ENCODE results near the gene ESPNL. TPM values are rescaled to one million over a fixed set of nuclear protein-coding genes. Genes with fewer than 3 reads are reported as not detected.

Gene ESPNL
- total RNA-seq, 4 donors from 2014 or later: 0.13 to 0.29 TPM; not detected in 2

DNA sequence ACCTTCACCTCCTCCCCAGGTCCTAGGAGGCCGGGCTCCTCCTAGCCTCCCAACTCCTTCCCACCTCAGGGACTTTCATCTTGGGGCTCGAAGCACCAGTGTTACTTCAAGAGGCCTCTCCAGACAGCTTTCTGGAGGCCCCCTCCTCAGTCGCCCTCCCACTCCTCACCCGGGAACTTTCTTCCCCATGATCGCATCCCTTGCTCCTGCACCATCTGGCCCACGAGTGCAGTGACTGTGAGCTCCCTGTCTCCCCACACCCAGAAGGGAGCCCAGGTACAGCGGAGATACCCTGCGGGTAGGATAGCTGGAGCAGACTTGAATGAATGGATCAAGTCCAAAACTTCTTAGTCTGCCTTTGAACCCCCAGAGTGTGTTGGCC is 64.8 kb downstream of the ESPNL start:
- intact Hi-C loops (cut with DNase I; ENCODE audit: low total_unique reads): no loop called here
- DNase-seq (ENCODE audit: low spot score in 2 of 2): peak in 1 of 2 donors; percentile 82
- no peak overlapping the region for H3K4me3 ChIP-seq (ENCODE audit: low read depth, poor library complexity, severe bottlenecking)
- 85 to 91% methylated on average over 8 of the region's 8 CpGs for WGBS, 2 donors
- TF ChIP-seq, protein P1, sequence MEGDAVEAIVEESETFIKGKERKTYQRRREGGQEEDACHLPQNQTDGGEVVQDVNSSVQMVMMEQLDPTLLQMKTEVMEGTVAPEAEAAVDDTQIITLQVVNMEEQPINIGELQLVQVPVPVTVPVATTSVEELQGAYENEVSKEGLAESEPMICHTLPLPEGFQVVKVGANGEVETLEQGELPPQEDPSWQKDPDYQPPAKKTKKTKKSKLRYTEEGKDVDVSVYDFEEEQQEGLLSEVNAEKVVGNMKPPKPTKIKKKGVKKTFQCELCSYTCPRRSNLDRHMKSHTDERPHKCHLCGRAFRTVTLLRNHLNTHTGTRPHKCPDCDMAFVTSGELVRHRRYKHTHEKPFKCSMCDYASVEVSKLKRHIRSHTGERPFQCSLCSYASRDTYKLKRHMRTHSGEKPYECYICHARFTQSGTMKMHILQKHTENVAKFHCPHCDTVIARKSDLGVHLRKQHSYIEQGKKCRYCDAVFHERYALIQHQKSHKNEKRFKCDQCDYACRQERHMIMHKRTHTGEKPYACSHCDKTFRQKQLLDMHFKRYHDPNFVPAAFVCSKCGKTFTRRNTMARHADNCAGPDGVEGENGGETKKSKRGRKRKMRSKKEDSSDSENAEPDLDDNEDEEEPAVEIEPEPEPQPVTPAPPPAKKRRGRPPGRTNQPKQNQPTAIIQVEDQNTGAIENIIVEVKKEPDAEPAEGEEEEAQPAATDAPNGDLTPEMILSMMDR (IDR thresholded peaks at IDR 0.05): no peak
- no peak for TF ChIP-seq POLR2A (IDR thresholded peaks at IDR 0.05)

DNA sequence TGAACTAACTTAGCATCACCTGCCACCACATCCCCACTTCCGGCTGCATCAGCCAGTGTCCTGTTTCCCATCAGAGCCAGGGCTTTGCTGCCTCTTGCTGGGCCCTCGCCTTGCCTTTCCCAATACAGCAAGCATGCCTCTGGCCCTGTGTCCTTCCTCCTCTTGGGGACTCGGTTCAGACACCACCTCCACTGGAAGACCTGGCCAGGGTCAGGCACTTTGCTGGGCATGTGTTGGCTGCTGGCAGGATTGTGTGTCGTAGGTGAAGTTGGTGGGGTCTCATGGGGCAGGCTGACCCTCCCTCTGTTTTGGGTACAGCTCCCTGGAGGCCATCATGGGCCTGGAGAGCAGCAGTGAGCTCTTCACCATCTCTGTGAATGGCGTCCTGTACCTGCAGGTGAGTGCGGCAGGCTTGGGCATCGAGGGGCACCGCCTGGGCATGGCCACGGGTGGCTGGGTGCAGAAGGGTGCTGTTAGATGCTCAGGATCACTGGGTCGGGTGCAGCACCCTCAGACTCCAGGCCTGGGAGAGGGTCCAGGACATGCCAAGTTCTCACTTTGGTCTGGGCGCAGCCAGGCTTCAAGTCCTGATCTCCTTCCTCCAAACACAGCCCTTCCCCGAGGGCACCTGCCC is 65.3 kb downstream of the ESPNL start:
- DNase-seq (ENCODE audit: low spot score in 2 of 2): peak in 1 of 2 donors; percentile 71
- H3K4me3 ChIP-seq (ENCODE audit: low read depth, poor library complexity, severe bottlenecking): no peak overlapping the region
- TF ChIP-seq POLR2A (IDR thresholded peaks at IDR 0.05): no peak
- TF ChIP-seq, protein P1 (IDR thresholded peaks at IDR 0.05): no peak
- 91 to 95% methylated on average over 8 to 12 of the region's 12 CpGs for WGBS, 2 donors
- intact Hi-C loops (cut with DNase I; ENCODE audit: low total_unique reads): no loop called here

DNA sequence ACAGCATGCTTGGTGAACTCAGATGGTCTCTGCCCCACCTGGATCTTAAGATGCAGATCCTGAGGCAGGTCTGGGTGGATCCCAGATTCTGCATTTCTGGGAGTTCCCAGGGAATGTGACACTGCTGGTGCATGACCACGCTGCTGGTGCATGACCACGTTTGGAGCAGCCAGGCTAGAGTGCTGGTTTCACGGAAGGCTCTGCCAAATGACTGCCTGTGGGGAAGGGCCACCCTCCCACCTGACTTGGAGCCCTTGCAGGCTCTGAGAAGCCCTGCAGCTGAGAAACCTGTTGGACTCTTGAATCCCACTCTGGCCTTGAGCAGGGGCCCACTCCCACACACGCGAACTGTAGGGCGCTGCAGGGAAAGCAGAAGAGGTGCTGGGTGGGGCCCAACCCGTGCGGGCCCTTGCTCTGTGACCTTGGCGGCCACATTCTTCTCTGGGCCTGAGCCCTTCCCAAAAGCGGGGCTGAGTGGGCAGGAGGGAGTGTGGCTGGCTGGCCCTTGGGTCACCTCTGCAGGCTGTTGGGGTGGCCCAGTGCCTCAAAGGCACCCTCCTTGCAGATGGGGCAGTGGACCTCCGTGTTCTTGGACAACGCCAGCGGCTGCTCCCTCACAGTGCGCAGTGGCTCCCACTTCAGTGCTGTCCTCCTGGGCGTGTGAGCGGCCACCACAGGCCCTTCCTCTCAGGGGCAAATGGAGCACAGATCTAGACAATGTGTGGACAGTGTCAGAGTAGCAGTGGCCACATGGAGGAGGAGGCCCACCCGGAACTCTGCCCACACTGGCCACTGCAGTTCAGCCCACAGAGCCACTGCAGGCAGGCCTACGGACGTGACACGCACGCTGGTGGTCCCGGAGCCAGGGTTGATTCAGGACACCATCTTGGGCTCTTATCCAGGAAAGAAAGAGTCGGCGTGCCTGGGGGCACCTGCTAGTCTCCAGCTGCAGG is 66.5 kb downstream of the ESPNL start:
- peak in 1 of 2 donors; percentile 77 for DNase-seq (ENCODE audit: low spot score in 2 of 2)
- 74 to 79% methylated on average over 24 of the region's 24 CpGs for WGBS, 2 donors
- H3K4me3 ChIP-seq (ENCODE audit: low read depth, poor library complexity, severe bottlenecking): no peak overlapping the region
- intact Hi-C loops (cut with DNase I; ENCODE audit: low total_unique reads): no loop called here
- TF ChIP-seq, protein P1 (IDR thresholded peaks at IDR 0.05): no peak
- no peak for TF ChIP-seq POLR2A (IDR thresholded peaks at IDR 0.05)

DNA sequence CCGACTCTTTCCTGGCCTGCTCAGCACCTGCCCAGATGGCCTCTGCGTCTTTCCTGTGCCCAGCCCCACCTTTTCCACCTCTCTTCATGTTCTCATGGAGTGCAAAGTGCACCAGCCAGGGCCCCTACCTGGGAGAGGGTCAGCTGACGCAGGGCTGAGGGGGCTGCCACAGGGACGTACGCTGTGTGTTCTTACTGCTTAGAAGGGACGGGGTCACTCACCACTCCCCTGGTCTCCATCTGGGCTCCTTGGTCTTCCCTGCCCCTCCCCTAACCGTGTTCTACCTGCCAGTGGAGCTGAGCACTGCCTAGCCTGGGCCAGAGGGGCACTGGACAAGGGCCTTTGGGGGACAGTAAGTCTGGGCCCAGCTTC is 67.2 kb downstream of the ESPNL start:
- DNase-seq (ENCODE audit: low spot score in 2 of 2): peak in 1 of 2 donors; percentile 74
- WGBS, 2 donors: 83 to 86% methylated on average over 7 of the region's 7 CpGs
- no peak overlapping the region for H3K4me3 ChIP-seq (ENCODE audit: low read depth, poor library complexity, severe bottlenecking)
- no peak for TF ChIP-seq POLR2A (IDR thresholded peaks at IDR 0.05)
- TF ChIP-seq, protein P1 (IDR thresholded peaks at IDR 0.05): no peak
- intact Hi-C loops (cut with DNase I; ENCODE audit: low total_unique reads): no loop called here

DNA sequence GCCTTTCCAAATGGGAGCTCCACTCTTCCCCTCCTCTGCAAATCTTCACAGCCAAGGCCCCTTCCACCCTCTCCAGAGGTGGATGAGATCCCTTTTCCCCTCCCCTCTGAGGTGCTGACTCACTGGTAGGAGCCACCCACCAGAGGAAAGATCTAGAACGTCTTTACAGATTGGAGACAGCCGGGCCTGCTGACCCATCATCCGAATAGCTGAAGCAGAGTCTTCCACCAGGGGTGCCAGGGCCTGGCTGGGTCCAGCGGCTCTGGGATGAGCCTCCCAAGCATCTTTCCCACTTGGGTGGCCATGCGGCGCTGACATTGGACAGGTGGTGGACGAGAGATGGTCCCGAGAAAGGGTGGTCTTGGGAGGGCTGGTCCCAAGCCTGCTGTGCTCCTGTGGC is 67.6 kb downstream of the ESPNL start:
- TF ChIP-seq POLR2A (IDR thresholded peaks at IDR 0.05): no peak
- TF ChIP-seq, protein P1 (IDR thresholded peaks at IDR 0.05): no peak
- peak in 1 of 2 donors; percentile 84 for DNase-seq (ENCODE audit: low spot score in 2 of 2)
- intact Hi-C loops (cut with DNase I; ENCODE audit: low total_unique reads): no loop called here

More for the DNA sequence above, 67.6 kb downstream of the ESPNL start:
- H3K4me3 ChIP-seq (ENCODE audit: low read depth, poor library complexity, severe bottlenecking): no peak overlapping the region
- 76 to 84% methylated on average over 6 to 8 of the region's 8 CpGs for WGBS, 2 donors

Measured in lower leg skin (tissue), 4 donors.